HG03108 (cell line): ENCODE results near the gene NRXN2.

ENCODE experiments used
- ATAC-seq: cut with Tn5 transposase; IDR thresholded peaks from one replicate; pipeline ENCODE4 v1.9.1; 2021; ENCODE audit warnings: moderate library complexity; ENCODE audit not compliant: unreplicated experiment

NRXN2 gene

GRCh38 chr11:64759131-64759721, 36.2 kb upstream of the NRXN2 start:
- no peak for ATAC-seq

GRCh38 chr11:64758330-64759079, 35.5 kb upstream of the NRXN2 start:
- no peak for ATAC-seq

GRCh38 chr11:64757549-64758329, 34.7 kb upstream of the NRXN2 start:
- ATAC-seq: no peak

GRCh38 chr11:64755681-64756361, 32.8 kb upstream of the NRXN2 start:
- no peak for ATAC-seq

GRCh38 chr11:64754919-64755662, 32.1 kb upstream of the NRXN2 start:
- no peak for ATAC-seq

- no peak for ATAC-seq
These were observed 31.3 kb upstream of the NRXN2 start for GRCh38 chr11:64754124-64754918.

- ATAC-seq: no peak
These were observed 30.6 kb upstream of the NRXN2 start for GRCh38 chr11:64753380-64754123.

- ATAC-seq: no peak
These were observed 30.0 kb upstream of the NRXN2 start for GRCh38 chr11:64753019-64753379.

- ATAC-seq: no peak
These were observed 29.4 kb upstream of the NRXN2 start for GRCh38 chr11:64752175-64752970.

GRCh38 chr11:64751580-64751979, 28.6 kb upstream of the NRXN2 start:
- no peak for ATAC-seq

GRCh38 chr11:64751136-64751535, 28.1 kb upstream of the NRXN2 start:
- no peak for ATAC-seq

GRCh38 chr11:64750361-64751054, 27.5 kb upstream of the NRXN2 start:
- no peak for ATAC-seq

- ATAC-seq: no peak
These were observed 25.1 kb upstream of the NRXN2 start for GRCh38 chr11:64747961-64748665.

- ATAC-seq: no peak
These were observed 23.5 kb upstream of the NRXN2 start for GRCh38 chr11:64746486-64746885.

GRCh38 chr11:64745521-64746328, 22.7 kb upstream of the NRXN2 start:
- ATAC-seq: no peak

- no peak for ATAC-seq
These were observed 22.2 kb upstream of the NRXN2 start for GRCh38 chr11:64745189-64745520.
